Fibroblast of villous mesenchyme (primary cell): ENCODE measurements around the gene DNM3. TPM values are rescaled to one million over a fixed set of nuclear protein-coding genes. Genes with fewer than 3 reads are reported as not detected.

ENCODE experiments used
- DNase-seq: peaks from one replicate; pipeline ENCODE4 v3.0.0-alpha.2; 2010; ENCODE audit warnings: low read depth
- H3K4me3 ChIP-seq: 2 replicates; pipeline ENCODE4 v1.5.1; 2011; ENCODE audit warnings: low read depth, mild to moderate bottlenecking, low read length
- total RNA-seq: library from RNA; depleted of rRNA; stranded (reverse); fragments of >200 nt; gene quantifications from 2 replicates; pipeline ENCODE4 v1.2.3, GENCODE V29; 2012
- TF ChIP-seq, protein P1 (sequence below): IDR thresholded peaks from 2 replicates; pipeline ENCODE4 v1.5.1; 2012; ENCODE audit warnings: low read depth, mild to moderate bottlenecking, low read length; ENCODE audit not compliant: insufficient read depth

The DNM3 gene
- total RNA-seq, 1 donor: 2.2 TPM

DNA sequence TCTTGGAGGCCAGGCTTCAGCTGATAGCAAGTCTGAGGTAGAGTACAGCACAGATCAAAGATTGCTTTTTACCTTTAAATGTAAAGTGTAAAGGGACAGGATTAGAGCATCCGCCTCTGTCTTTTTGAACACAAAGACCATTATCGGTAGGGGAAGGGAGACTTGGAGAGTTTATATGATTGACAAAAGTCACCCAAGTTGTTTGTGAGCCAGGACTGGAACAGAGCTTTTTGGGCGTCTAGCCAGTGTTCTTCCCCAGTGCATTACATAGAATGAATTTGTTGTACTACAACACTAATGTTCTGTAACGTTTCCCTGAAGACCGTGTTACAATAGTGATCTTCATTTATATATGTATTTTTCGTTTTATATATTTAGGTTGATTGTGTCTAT lies 611.9 kb downstream of the DNM3 start:
- TF ChIP-seq, protein P1, sequence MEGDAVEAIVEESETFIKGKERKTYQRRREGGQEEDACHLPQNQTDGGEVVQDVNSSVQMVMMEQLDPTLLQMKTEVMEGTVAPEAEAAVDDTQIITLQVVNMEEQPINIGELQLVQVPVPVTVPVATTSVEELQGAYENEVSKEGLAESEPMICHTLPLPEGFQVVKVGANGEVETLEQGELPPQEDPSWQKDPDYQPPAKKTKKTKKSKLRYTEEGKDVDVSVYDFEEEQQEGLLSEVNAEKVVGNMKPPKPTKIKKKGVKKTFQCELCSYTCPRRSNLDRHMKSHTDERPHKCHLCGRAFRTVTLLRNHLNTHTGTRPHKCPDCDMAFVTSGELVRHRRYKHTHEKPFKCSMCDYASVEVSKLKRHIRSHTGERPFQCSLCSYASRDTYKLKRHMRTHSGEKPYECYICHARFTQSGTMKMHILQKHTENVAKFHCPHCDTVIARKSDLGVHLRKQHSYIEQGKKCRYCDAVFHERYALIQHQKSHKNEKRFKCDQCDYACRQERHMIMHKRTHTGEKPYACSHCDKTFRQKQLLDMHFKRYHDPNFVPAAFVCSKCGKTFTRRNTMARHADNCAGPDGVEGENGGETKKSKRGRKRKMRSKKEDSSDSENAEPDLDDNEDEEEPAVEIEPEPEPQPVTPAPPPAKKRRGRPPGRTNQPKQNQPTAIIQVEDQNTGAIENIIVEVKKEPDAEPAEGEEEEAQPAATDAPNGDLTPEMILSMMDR: no peak
- H3K4me3 ChIP-seq: no peak overlapping the region
- no peak for DNase-seq

DNA sequence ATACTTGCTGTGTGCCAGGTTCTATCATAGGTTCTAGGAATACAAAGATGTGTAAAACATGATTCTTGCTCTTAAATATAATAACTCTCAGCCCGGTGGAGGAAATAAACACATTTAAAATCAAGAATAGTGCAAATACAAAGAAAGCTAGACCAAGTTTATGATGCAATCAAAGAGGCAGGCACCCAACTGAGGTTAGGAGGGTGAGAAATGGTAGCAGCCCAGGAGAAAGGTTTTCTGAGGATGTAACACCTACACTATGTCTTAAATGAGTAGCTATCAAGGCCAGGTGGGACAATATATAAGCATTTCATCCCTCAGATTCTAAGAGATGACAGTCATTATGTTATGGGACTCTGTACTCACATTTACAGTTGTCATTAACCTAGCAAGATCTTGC lies 612.3 kb downstream of the DNM3 start:
- DNase-seq: no peak
- H3K4me3 ChIP-seq: no peak overlapping the region
- TF ChIP-seq, protein P1: no peak

DNA sequence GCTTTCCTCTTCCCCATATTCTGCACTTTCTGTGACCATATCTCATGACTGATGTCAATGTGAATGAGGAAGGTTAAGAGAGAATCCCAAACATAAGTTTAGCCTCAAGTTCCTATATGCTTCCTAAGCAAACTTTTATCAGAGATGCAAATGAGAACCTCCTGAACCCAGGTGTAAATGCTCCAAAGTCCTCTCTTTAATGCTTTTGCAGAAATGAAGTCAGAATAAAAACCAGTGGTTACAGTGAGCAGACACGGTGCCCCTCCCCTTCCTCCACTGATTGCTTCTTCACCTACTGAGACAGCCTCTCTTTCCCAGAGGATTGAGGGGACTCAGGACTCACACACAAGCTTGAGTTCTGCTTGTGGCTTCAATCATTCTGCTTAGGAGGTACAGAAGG lies 614.2 kb downstream of the DNM3 start:
- H3K4me3 ChIP-seq: no peak overlapping the region
- TF ChIP-seq, protein P1: no peak
- DNase-seq: no peak

DNA sequence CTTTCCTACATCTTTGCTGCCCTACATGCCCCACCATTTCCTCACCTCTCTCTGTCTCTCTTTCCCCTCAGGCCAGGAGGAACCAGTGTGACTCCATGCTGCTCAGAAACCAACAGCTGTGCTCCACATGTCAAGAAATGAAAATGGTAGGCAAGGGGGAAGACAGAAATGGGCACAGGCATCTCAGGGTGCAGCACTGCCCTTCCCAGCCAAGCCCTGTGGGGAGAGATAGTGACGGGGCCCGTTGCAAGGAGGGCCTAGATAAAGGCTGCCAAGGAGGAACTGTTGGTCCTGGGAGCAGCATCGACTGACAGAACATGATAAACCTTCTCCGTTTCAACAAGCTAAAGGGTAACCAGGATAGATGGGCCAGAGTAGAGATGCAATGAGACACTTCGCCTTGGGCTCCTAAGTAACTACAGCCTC lies 615.1 kb downstream of the DNM3 start:
- H3K4me3 ChIP-seq: no peak overlapping the region
- DNase-seq: no peak
- TF ChIP-seq, protein P1: no peak

DNA sequence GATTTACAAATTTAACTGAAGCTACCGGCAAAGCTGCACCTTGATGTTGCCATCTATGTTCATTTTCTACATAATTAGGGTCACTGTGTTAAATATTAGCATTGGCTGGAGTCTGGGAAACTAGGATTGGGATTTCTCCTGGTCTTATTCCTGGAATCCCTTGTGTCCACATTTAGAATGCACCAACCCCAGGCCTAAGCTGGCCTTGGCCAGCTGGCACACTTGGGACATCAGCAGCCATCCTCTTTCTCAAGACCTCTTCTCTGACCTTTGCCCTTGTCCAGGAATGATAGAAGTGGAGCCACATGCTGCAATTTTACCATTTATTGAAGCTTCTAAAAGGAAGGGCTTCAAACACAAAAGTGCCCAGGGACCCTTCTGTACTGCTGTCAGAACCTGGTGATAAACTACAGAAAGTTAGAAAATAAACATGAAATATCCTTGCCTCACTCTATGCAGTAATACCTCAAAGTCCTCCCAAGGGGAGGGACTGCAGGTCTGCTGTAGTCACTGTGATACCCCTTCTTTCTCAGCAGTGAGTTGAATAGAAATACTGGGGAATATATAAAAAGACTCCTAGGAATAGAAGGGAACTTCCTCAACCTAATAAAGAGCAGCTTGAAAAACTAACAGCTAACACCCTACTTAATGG lies 616.3 kb downstream of the DNM3 start:
- DNase-seq: no peak
- TF ChIP-seq, protein P1: no peak
- no peak overlapping the region for H3K4me3 ChIP-seq

DNA sequence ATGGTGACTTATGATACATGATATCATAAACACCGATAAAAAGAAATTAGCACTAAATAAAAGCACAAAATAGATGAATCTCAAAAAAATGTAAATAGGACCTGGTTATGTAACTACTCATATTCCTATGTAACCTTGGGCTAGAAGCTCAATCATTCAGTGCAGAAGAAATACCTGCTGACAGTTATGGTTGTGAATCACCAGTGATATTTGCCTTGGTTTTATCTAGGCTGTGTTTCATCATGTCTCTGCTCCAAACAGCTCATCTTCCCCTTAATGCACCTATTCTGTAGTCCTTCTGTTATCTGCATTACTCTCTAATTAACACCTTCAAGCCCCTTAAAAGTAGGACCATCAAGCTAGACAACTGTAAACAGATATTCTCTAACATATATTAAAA lies 618.9 kb downstream of the DNM3 start:
- no peak for DNase-seq
- no peak overlapping the region for H3K4me3 ChIP-seq
- TF ChIP-seq, protein P1: no peak

DNA sequence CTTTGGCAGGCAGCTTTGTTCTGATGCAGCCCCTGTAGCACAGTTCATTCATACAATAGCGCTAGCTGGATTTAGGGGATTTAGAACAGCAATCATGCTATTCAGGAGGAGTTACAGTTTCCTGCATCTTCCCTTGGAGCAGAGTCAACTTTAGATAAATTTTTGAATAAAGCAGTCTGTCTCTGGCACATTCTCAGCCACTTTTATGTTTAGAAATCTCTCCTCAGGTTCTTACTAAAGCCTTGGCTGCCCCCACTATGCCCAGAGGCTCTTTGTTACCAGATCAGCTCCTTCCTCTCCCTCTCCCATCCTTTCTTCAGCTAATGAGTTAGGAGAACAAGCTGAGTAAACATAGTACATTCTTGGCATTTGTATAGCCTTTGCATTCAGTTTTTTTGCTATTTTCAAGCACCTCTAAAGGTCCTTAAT lies 619.6 kb downstream of the DNM3 start:
- no peak overlapping the region for H3K4me3 ChIP-seq
- TF ChIP-seq, protein P1: no peak
- DNase-seq: no peak
